Measurements from ENCODE around the gene RFC2.

Gene RFC2

DNA sequence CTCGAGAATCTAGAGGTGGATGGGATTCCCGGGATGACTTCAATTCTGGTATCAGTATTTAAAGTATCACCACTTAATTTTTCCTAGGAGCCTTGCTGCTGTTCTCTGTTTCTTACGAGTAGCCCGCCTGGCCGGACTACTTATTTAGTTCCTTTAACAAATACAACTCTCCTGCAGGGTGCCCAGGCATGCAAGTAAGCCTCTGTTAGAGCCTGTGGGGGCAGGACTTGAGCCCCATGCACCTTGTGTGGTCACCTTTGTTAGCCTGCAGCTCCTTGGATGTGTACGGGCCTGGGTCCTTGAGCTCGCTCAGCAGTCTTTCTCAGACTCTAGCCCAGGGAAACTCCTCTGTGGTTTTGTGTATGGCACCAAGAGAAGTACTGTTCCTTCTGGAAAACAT lies 63.9 kb downstream of the RFC2 start:
- no peak for DNase-seq (ENCODE audit: low spot score)

DNA sequence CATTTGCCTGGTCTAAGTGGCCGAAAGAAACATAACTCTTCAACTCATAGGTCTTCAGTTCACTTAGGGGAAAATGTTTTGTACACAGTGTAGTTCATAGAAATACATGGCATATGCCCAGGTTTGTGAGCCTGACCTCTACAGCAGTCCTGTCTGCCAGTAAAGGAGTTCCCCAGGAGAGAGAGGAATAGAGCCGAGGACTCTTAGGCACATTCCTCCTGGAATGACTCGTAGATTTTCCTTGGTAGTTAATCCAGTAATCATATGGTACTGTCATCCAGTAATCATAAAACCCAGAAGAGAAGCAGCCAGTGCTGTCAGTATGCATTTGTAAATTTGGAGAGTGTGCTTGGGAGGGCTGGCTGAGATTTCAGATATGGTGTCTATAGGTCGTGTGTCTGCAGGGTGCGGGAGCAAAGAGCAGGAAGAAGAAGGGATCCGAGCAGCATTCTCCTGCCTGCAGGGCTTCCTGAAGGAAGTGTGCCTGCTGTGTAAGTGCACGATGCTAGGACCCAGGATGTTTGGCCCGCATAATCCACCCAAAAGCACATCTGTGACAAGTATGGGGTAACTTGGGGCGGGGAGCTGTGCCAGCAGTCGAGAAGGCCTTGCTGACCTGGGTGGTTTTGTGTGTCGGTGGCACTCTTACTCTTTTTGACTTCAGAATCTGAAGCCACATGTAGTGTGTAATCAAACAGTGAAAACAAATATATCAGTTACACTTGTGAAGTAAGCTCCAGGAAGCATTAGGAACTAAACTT lies 66.1 kb downstream of the RFC2 start:
- DNase-seq (ENCODE audit: low spot score) = no peak

DNA sequence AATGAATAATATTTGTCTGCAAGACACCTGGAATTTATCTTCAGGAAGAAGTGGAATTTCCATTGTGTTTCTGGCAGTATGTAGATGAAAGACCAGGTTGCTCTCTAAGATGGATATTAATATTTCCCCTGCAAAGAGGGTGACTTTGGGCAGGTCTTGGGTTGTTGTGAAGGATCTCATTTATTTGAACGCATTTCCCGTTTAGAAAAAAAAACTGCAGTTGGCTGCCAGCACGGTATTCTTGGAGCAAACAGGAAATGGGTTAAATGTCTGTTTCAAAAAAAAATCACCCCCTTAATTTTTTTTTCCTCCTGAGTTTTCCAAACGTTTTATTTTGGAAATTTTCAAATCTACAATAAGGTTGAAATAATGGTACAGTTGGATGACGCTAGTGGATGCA lies 68.6 kb downstream of the RFC2 start:
- no peak for DNase-seq (ENCODE audit: low spot score)

DNA sequence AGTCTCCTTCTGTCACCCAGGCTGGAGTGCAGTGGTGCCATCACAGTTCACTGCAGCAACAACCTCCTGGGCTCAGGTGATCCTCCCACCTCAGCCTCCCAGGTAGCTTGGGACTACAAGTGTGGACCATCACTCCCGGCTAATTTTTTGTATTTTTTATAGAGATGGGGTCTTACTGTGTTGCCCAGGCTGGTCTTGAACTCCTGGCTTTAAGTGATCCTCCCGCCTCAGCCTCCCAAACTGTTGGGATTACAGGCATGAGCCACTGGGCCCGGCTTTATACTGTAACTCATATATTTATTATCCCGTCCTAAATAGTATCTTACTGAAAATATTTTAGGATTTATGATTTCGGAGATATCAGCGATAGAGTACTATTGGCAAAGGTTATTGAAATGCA lies 69.2 kb downstream of the RFC2 start:
- no peak for DNase-seq (ENCODE audit: low spot score)

DNA sequence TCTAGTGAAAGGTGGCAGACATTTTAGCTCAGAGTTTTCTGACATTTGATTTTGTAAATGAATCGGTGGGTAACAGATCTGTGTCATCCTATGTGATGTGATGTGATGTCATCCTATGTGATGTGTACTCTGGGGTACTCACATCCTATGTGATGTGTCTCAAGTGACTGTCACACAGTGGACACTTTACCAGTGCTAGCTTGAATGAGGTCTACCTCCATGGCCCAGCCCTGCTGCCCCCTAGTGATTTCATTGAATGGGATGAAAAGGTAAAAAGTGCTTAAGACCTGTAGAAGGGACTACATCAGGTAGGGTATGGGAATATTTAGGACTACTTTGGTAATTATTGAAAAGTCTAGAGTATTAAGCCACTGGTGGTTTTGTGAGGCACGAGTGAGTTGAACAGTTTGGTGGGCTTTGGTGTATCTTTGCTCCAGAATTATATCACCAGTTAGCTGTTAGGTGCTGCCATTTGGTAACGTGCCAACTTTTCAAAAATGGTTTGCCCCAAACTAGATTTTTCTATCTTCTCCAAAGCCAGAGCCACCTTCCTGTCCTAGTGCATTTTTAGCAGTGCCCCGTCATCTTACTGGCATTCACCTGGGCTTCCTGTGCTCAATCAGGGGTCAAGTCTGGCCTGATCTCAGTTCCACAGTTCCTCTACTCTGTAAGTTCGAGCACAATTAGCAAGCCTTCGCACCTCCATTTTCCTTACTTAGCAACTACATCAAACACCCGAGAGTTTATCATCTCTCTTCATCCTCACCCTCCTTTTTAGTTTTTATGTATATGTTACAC lies 70.3 kb downstream of the RFC2 start:
- peak; percentile 33 for DNase-seq (ENCODE audit: low spot score)

DNA sequence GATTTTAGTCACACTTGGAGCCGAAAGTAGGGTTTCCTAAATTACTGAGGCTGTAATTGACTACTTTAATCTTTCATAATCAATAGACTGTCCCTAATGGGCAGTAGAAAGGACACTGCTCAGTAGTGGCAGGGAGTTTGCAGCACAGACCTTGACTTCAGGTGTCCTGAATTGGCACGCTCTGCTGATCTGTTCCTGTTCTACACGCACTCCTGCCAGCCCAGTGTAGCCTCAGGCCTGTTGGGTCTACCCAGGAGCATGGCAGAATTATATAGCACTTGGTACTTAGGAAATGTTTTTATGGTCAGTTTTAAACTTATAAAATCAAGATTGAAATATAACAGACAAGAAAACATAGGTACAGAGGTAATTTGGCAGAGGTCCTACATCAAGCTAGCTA lies 71.1 kb downstream of the RFC2 start:
- DNase-seq (ENCODE audit: low spot score) = no peak

DNA sequence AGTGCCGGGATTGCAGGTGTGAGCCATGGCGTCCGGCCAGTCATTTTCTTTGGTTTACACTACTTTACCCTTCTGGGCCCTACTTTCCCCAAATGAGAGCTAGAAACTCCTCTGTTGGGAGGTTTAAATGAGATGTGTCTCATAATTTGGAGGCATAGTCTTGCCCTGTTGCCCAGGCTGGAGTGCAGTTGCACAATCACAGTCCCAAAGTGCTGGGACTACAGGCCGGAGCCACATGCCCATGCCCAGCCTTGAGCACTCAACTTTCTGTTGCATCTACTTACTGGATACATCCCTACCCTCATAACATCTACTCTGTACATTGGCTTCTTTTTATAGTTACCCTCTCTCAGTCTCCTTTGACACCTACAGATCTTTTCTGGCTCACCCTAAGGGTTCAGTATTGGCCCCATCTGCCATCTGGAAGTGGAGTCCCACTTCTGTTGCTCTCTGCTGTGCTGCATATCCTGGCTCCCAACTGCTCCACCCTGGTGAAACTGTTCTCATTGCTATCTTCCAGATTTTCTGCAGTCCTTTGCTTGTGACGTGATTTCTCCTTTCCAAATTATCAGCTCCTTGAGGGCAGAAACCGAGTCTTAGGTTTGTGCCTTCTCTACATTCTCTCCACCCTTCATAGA lies 71.6 kb downstream of the RFC2 start:
- DNase-seq (ENCODE audit: low spot score) = no peak

DNA sequence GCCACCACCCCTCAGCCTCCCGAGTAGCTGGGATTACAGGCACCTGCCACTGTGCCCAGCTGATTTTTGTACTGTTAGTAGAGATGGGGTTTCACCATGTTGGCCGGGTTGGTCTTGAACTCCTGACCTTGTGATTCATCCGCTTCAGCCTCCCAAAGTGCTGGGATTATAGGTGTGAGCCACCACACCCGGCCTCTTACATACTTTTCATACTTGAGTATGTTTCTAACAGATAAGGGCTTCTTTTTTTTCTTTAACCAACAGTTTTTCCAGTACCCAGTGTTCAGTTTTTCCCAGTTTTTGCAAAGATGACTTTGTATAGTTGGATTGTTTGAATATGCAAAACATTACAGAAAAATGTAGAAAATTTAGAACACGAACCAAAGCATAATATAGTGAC lies 72.4 kb downstream of the RFC2 start:
- no peak for DNase-seq (ENCODE audit: low spot score)

Measured in LoVo (cell line).